GM19025 (cell line): Measurements from ENCODE around the gene SPRR1A.

ENCODE experiments used
- ATAC-seq: cut with Tn5 transposase; IDR thresholded peaks from one replicate; pipeline ENCODE4 v1.9.1; 2021; ENCODE audit warnings: mild to moderate bottlenecking, low read depth, moderate library complexity; ENCODE audit not compliant: unreplicated experiment

SPRR1A gene

DNA sequence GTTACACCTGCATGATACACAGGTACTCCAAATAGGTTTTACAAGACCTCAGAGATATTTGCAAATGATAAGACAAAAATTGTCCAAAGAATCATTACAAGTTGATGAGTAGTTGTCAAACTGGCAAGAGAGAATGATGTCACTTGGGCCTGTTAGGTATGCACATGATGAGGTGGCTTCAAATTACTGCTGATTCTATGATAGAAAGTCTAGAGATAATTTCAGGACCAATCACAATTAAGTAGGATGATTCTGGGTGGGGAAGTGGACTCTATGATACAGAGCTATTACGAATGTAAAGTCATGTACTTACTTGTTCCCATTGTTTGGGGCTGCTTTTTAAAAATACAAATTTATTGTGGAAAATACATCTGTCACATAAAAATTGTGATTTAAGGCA lies 41.9 kb downstream of the SPRR1A start:
- ATAC-seq: no peak

- ATAC-seq: no peak
Observed at GRCh38 chr1:153028766-153029165, 44.9 kb downstream of the SPRR1A start.

GRCh38 chr1:153030895-153031294 lies 47.0 kb downstream of the SPRR1A start, which contains the start of gene SPRR1B:
TSS of gene SPRR1B (plus strand) at chr1:153031203. CDS start at chr1:153032346, 1,143 bp downstream.
- no peak for ATAC-seq

- no peak for ATAC-seq
Observed at GRCh38 chr1:153032073-153032472, 48.2 kb downstream of the SPRR1A start.

DNA sequence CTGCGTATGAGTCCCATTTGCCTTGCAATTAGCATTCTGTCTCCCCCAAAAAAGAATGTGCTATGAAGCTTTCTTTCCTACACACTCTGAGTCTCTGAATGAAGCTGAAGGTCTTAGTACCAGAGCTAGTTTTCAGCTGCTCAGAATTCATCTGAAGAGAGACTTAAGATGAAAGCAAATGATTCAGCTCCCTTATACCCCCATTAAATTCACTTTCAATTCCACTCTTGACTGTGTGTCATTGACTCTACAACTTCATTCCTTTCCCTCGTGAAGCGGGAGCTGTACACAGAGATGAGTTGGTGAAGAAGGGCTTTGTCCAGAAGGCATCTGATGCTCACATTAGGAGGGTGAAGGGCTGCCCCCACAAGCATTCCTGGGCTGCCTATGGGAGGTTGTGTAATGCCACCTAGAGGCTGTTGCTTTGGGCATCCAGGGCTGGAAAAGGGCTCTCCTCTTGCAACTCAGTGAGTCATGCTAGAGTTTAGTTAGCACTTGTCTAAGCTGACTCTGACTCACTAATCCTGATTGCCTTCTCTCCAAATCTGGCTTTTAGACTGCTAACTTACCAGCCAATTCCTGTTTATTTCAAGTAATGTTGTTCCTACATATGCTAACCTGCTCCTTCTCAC lies 48.9 kb downstream of the SPRR1A start:
- no peak for ATAC-seq

- no peak for ATAC-seq
Observed at GRCh38 chr1:153035211-153035610, 51.3 kb downstream of the SPRR1A start.
